Stomach (tissue), 9 donors: ENCODE results near the gene PTPRD. TPM values are rescaled to one million over a fixed set of nuclear protein-coding genes. Genes with fewer than 3 reads are reported as not detected.

Experiments
- DNase-seq, 2 donors: peaks; one replicate each; pipeline versions ENCODE4 v3.0.0 to v3.0.0-alpha.2; 2013 to 2019
- H3K27ac ChIP-seq, 5 donors: fragments of 200-600 bp in 4 of 5; sonication (generic) in 4 of 5; one replicate each; pipeline ENCODE4 v1.5.1; 2013 to 2019; ENCODE audit warnings: mild to moderate bottlenecking in 1 of 5, moderate library complexity in 1 of 5
- H3K27me3 ChIP-seq, 3 donors: fragments of 200-600 bp; sonication (generic); one replicate each; pipeline ENCODE4 v1.5.1; 2017 to 2019; ENCODE audit warnings: mixed run types in 1 of 3
- H3K36me3 ChIP-seq, 4 donors: fragments of 200-600 bp; sonication (generic); 1 replicate in 3 of 4; 2 replicates in 1 of 4; pipeline ENCODE4 v1.5.1; 2016 to 2019
- H3K4me1 ChIP-seq, 4 donors: fragments of 200-600 bp; sonication (generic); one replicate each; pipeline ENCODE4 v1.5.1; 2016 to 2019
- H3K4me3 ChIP-seq, 4 donors: fragments of 200-600 bp; sonication (generic) in 3 of 4; one replicate each; pipeline ENCODE4 v1.5.1; 2016 to 2019; ENCODE audit warnings: mild to moderate bottlenecking in 1 of 4
- H3K9me3 ChIP-seq, 4 donors: fragments of 200-600 bp; sonication (generic); one replicate each; pipeline ENCODE4 v1.5.1; 2016 to 2019
- CTCF ChIP-seq, 7 experiments: fragments of 450-650 bp in 4 of 7; fragments of 200-600 bp in 3 of 7; sonication (generic) in 3 of 7; IDR thresholded peaks; one replicate each; pipeline ENCODE4 v1.5.1; 2016 to 2019; ENCODE audit warnings: antibody characterized with exemption in 7 of 7, control low read depth in 2 of 7, mild to moderate bottlenecking in 1 of 7
- EP300 ChIP-seq: sonication (generic); formaldehyde crosslinking; IDR thresholded peaks from one replicate; pipeline ENCODE4 v1.6.1; 2017; ENCODE audit warnings: antibody characterized with exemption
- POLR2A ChIP-seq, 4 donors: fragments of 450-650 bp; IDR thresholded peaks; one replicate each; pipeline ENCODE4 v1.6.1; 2016; ENCODE audit warnings: antibody characterized with exemption in 4 of 4, control low read depth in 2 of 4, mild to moderate bottlenecking in 1 of 4, moderate library complexity in 1 of 4
- POLR2AphosphoS5 ChIP-seq, 3 donors: sonication (generic); formaldehyde crosslinking; IDR thresholded peaks; one replicate each; pipeline ENCODE4 v1.6.1; 2016; ENCODE audit warnings: antibody characterized with exemption in 3 of 3
- WGBS, 5 donors: extraction: QIAGEN DNeasy Blood & Tissue Kit in 3 of 5; methylation state at CpG; one replicate each; pipeline versions ENCODE4 v1.1.5 to v1.1.7; 2013 to 2018; 5-methylcytosine and 5-hydroxymethylcytosine counted together
- intact Hi-C: fragments of 100-400 bp; cut with DNase I; formaldehyde crosslinking; loops from one replicate; pipeline ENCODE4 v1.15.1; 2023; ENCODE audit warnings: low total_unique reads
- polyA plus RNA-seq, 3 donors: library from polyadenylated mRNA; stranded (reverse); fragments of 200-250 nt; gene quantifications; one replicate each; pipeline ENCODE4 v1.2.3, GENCODE V29; 2013
- total RNA-seq, 5 donors: library from RNA; depleted of rRNA; stranded (reverse); fragments of >200 nt; gene quantifications; one replicate each; pipeline versions ENCODE4 v1.1.0 to v1.2.3, GENCODE V29; 2014 to 2016
- donor health status: healthy with polysubstance abuse.
- donor health status: Bipolar disorder and iron deficiency.
- donor health status: healthy.

Gene PTPRD
- total and polyA plus RNA-seq, 8 donors: 0.12 to 53.1 (median 1.2) TPM

GRCh38 chr9:10071579-10071978 lies 541.2 kb downstream of the PTPRD start:
- Histone ChIP-seq H3K4me3 (no peak overlapping the region), H3K27me3 (no peaks in the 10 kb centered on the region), H3K36me3 (no peaks in the 10 kb centered on the region), H3K27ac (no peak overlapping the region), H3K9me3 (no peaks in the 10 kb centered on the region), H3K4me1 (no peaks in the 10 kb centered on the region)
- no peak for TF ChIP-seq POLR2A (IDR thresholded peaks at IDR 0.05)
- no peak for TF ChIP-seq POLR2AphosphoS5 (IDR thresholded peaks at IDR 0.05)
- TF ChIP-seq CTCF (IDR thresholded peaks at IDR 0.05): no peak
- TF ChIP-seq EP300: no peak
- WGBS, 5 donors: 59 to 81% (median 69%) methylated on average over 1 of the region's 1 CpG
- no peak for DNase-seq
- intact Hi-C loops: no loop called here

- 71 to 81% (median 78%) methylated on average over 3 of the region's 3 CpGs for WGBS, 5 donors
- Histone ChIP-seq H3K27me3 (no peaks in the 10 kb centered on the region), H3K27ac (no peak overlapping the region), H3K4me3 (no peak overlapping the region), H3K9me3 (no peaks in the 10 kb centered on the region), H3K4me1 (peaks cover 0 to 5% (median 0%) of the 10 kb centered on the region in 4 donors), H3K36me3 (no peaks in the 10 kb centered on the region)
- DNase-seq: no peak
- TF ChIP-seq EP300 (no peak), POLR2A (IDR thresholded peaks at IDR 0.05) (no peak)
- intact Hi-C loops: loop anchor here (5.0 kb wide), 1 partner anchor 199 kb away; no protein-coding TSS in a partner anchor
Measured at GRCh38 chr9:10062629-10063395, 550.0 kb downstream of the PTPRD start.

GRCh38 chr9:10059044-10059443 lies 553.8 kb downstream of the PTPRD start:
- 48 to 62% (median 59%) methylated on average over 3 of the region's 3 CpGs for WGBS, 5 donors
- peak in 1 of 2 donors; percentile 38 for DNase-seq

GRCh38 chr9:10055886-10056395 lies 556.9 kb downstream of the PTPRD start:
- WGBS, 5 donors: 90 to 95% (median 93%) methylated on average over 6 of the region's 6 CpGs
- Histone ChIP-seq H3K36me3 (no peaks in the 10 kb centered on the region), H3K27me3 (no peaks in the 10 kb centered on the region), H3K4me1 (peaks cover 0 to 5% (median 0%) of the 10 kb centered on the region in 4 donors), H3K9me3 (no peaks in the 10 kb centered on the region), H3K4me3 (no peak overlapping the region), H3K27ac (no peak overlapping the region)
- intact Hi-C loops: no loop called here
- TF ChIP-seq POLR2AphosphoS5 (IDR thresholded peaks at IDR 0.05) (no peak), CTCF (IDR thresholded peaks at IDR 0.05) (no peak), POLR2A (IDR thresholded peaks at IDR 0.05) (no peak), EP300 (no peak)
- no peak for DNase-seq

More at GRCh38 chr9:10059044-10059443, 553.8 kb downstream of the PTPRD start:
- intact Hi-C loops: no loop called here
- H3K9me3 ChIP-seq: no peaks in the 10 kb centered on the region
- no peaks in the 10 kb centered on the region for H3K27me3 ChIP-seq
- no peaks in the 10 kb centered on the region for H3K36me3 ChIP-seq
- H3K4me3 ChIP-seq: no peak overlapping the region
- peaks cover 0 to 5% (median 0%) of the 10 kb centered on the region in 4 donors for H3K4me1 ChIP-seq
- H3K27ac ChIP-seq: no peak overlapping the region
- TF ChIP-seq POLR2AphosphoS5 (IDR thresholded peaks at IDR 0.05) (peak in 1 of 3 donors; percentile 25), POLR2A (IDR thresholded peaks at IDR 0.05) (no peak)

- H3K27me3 ChIP-seq: no peaks in the 10 kb centered on the region
- H3K36me3 ChIP-seq: no peaks in the 10 kb centered on the region
- intact Hi-C loops: no loop called here
- no peak overlapping the region for H3K4me3 ChIP-seq
- H3K4me1 ChIP-seq: peaks cover 0 to 5% (median 0%) of the 10 kb centered on the region in 4 donors
- TF ChIP-seq POLR2AphosphoS5 (IDR thresholded peaks at IDR 0.05): no peak
- H3K27ac ChIP-seq: no peak overlapping the region
- DNase-seq: no peak
- 38 to 52% (median 50%) methylated on average over 1 of the region's 1 CpG for WGBS, 5 donors
- H3K9me3 ChIP-seq: no peaks in the 10 kb centered on the region
Measured at GRCh38 chr9:10054456-10054855, 558.3 kb downstream of the PTPRD start.

GRCh38 chr9:10052916-10053315 lies 559.9 kb downstream of the PTPRD start:
- no peaks in the 10 kb centered on the region for H3K36me3 ChIP-seq
- H3K27me3 ChIP-seq: no peaks in the 10 kb centered on the region
- intact Hi-C loops: no loop called here
- TF ChIP-seq CTCF (IDR thresholded peaks at IDR 0.05) (no peak), POLR2A (IDR thresholded peaks at IDR 0.05) (no peak), POLR2AphosphoS5 (IDR thresholded peaks at IDR 0.05) (no peak), EP300 (no peak)
- H3K4me1 ChIP-seq: no peaks in the 10 kb centered on the region
- H3K4me3 ChIP-seq: no peak overlapping the region
- H3K27ac ChIP-seq: no peak overlapping the region
- no peaks in the 10 kb centered on the region for H3K9me3 ChIP-seq
- no peak for DNase-seq
